Adipocyte (in vitro differentiated cells): ENCODE data around the gene CAVIN1.
"Not testable (repeated sequence)": the region's sequence is repeated elsewhere in the genome, so short reads cannot be mapped to it uniquely, and the experiment has no call there.

Source experiments
- DNase-seq: peaks from one replicate; pipeline ENCODE4 v3.0.0-alpha.2; 2015; ENCODE audit warnings: low read depth
- H3K27me3 ChIP-seq: replicated peaks from 2 replicates; pipeline ENCODE4 v1.7.0; 2013; ENCODE audit warnings: mild to moderate bottlenecking, low read length, moderate library complexity; ENCODE audit not compliant: control insufficient read depth, insufficient read depth
- H3K36me3 ChIP-seq: 2 replicates; pipeline ENCODE4 v1.7.0; 2013; ENCODE audit warnings: low read length, mild to moderate bottlenecking, moderate library complexity; ENCODE audit not compliant: control insufficient read depth, insufficient read depth, severe bottlenecking
- H3K4me1 ChIP-seq: 2 replicates; pipeline ENCODE4 v1.7.0; 2013; ENCODE audit warnings: mild to moderate bottlenecking, low read length, moderate library complexity; ENCODE audit not compliant: control insufficient read depth, insufficient read depth
- H3K4me3 ChIP-seq: 2 replicates; pipeline ENCODE4 v1.7.0; 2013; ENCODE audit warnings: mild to moderate bottlenecking, low read length, moderate library complexity
- H3K9ac ChIP-seq: 2 replicates; pipeline ENCODE4 v1.7.0; 2013; ENCODE audit warnings: mild to moderate bottlenecking, low read length, moderate library complexity
- H3K9me3 ChIP-seq: 2 replicates; pipeline ENCODE4 v1.7.0; 2013; ENCODE audit warnings: mild to moderate bottlenecking, low read length, moderate library complexity; ENCODE audit not compliant: control insufficient read depth

CAVIN1 gene

GRCh38 chr17:42387661-42388380, 35.2 kb downstream of the CAVIN1 start:
- Histone ChIP-seq H3K36me3 (peaks cover 6% of the 10 kb centered on the region), H3K4me3 (peak overlapping the region; percentile 98), H3K27me3 (no peaks in the 10 kb centered on the region), H3K9ac (peak overlapping the region; percentile 99), H3K4me1 (peaks cover 24% of the 10 kb centered on the region), H3K9me3 (no peaks in the 10 kb centered on the region)
- DNase-seq, result peak; percentile 59

GRCh38 chr17:42386777-42387657, 36.0 kb downstream of the CAVIN1 start:
- H3K4me3 ChIP-seq, result peak overlapping the region; percentile 98
- H3K27me3 ChIP-seq, result no peaks in the 10 kb centered on the region
- DNase-seq, result peak; percentile 94
- no peaks in the 10 kb centered on the region for H3K9me3 ChIP-seq
- peaks cover 31% of the 10 kb centered on the region for H3K4me1 ChIP-seq
- H3K36me3 ChIP-seq, result peaks cover 6% of the 10 kb centered on the region
- peak overlapping the region; percentile 99 for H3K9ac ChIP-seq

GRCh38 chr17:42381898-42382297, 41.2 kb downstream of the CAVIN1 start:
- Histone ChIP-seq H3K9me3 (no peaks in the 10 kb centered on the region), H3K27me3 (no peaks in the 10 kb centered on the region), H3K4me1 (peaks cover 42% of the 10 kb centered on the region), H3K36me3 (peaks cover 15% of the 10 kb centered on the region), H3K9ac (no peak overlapping the region), H3K4me3 (no peak overlapping the region)
- no peak for DNase-seq

GRCh38 chr17:42380935-42381334, 42.1 kb downstream of the CAVIN1 start:
- H3K4me3 ChIP-seq, result no peak overlapping the region
- H3K27me3 ChIP-seq, result no peaks in the 10 kb centered on the region
- no peak overlapping the region for H3K9ac ChIP-seq
- peaks cover 36% of the 10 kb centered on the region for H3K4me1 ChIP-seq
- H3K36me3 ChIP-seq, result peaks cover 15% of the 10 kb centered on the region
- no peaks in the 10 kb centered on the region for H3K9me3 ChIP-seq
- DNase-seq, result no peak

- Histone ChIP-seq H3K27me3 (no peaks in the 10 kb centered on the region), H3K9ac (peak overlapping the region; percentile 67), H3K4me3 (peak overlapping the region; percentile 71), H3K4me1 (peaks cover 31% of the 10 kb centered on the region), H3K9me3 (no peaks in the 10 kb centered on the region), H3K36me3 (peaks cover 15% of the 10 kb centered on the region)
- DNase-seq, result no peak
Measured at GRCh38 chr17:42378959-42379594, 44.0 kb downstream of the CAVIN1 start.

GRCh38 chr17:42378359-42378958, 44.6 kb downstream of the CAVIN1 start:
- H3K4me3 ChIP-seq, result peak overlapping the region; percentile 71
- no peak for DNase-seq

GRCh38 chr17:42373896-42374295, 49.2 kb downstream of the CAVIN1 start:
- Histone ChIP-seq H3K4me1 (peaks cover 10% of the 10 kb centered on the region), H3K36me3 (peaks cover 29% of the 10 kb centered on the region), H3K27me3 (no peaks in the 10 kb centered on the region), H3K9me3 (no peaks in the 10 kb centered on the region), H3K4me3 (no peak overlapping the region), H3K9ac (no peak overlapping the region)
- no peak for DNase-seq

More at GRCh38 chr17:42378359-42378958, 44.6 kb downstream of the CAVIN1 start:
- Histone ChIP-seq H3K27me3 (no peaks in the 10 kb centered on the region), H3K9ac (peak overlapping the region; percentile 67), H3K36me3 (peaks cover 15% of the 10 kb centered on the region), H3K9me3 (no peaks in the 10 kb centered on the region), H3K4me1 (peaks cover 31% of the 10 kb centered on the region)

- DNase-seq, result no peak
- H3K4me3 ChIP-seq, result no peak overlapping the region
- peaks cover 10% of the 10 kb centered on the region for H3K4me1 ChIP-seq
- H3K36me3 ChIP-seq, result peaks cover 32% of the 10 kb centered on the region
- no peaks in the 10 kb centered on the region for H3K9me3 ChIP-seq
- H3K27me3 ChIP-seq, result no peaks in the 10 kb centered on the region
- H3K9ac ChIP-seq, result no peak overlapping the region
Measured at GRCh38 chr17:42372142-42372541, 50.9 kb downstream of the CAVIN1 start.

GRCh38 chr17:42368797-42369561, 54.1 kb downstream of the CAVIN1 start:
- H3K9ac ChIP-seq, H3K27me3 ChIP-seq, H3K4me3 ChIP-seq, H3K9me3 ChIP-seq, DNase-seq: not testable (repeated sequence)
- H3K4me1 ChIP-seq, result peaks cover 38% of the 10 kb centered on the region
- H3K36me3 ChIP-seq, result peaks cover 31% of the 10 kb centered on the region

GRCh38 chr17:42368310-42368709, 54.7 kb downstream of the CAVIN1 start:
- H3K27me3 ChIP-seq, H3K9me3 ChIP-seq, H3K9ac ChIP-seq, DNase-seq, H3K4me3 ChIP-seq: not testable (repeated sequence)
- H3K36me3 ChIP-seq, result peaks cover 28% of the 10 kb centered on the region
- H3K4me1 ChIP-seq, result peaks cover 44% of the 10 kb centered on the region
